Measurements from ENCODE around the gene PLPP3.

DNA sequence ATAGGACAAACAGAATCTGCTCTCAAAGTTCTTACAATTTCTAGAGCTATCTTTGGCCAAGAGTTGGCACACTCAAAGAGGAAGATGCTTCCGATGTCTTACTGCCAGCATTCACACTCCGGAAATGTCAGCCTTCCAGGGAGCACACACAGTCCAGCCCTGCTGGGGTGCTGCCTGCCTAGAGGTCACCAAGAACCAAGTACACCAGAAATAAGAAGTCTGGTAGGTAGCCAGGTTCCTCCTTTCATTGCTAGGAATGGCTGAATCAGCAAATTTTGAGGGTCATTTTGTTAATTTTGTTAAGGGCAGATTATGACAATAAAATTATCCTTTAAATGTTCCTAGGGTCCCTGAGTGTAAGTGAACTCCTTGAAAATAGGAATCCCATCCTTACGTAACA, 77.5 kb downstream of the PLPP3 start:
- TF ChIP-seq, protein P1, sequence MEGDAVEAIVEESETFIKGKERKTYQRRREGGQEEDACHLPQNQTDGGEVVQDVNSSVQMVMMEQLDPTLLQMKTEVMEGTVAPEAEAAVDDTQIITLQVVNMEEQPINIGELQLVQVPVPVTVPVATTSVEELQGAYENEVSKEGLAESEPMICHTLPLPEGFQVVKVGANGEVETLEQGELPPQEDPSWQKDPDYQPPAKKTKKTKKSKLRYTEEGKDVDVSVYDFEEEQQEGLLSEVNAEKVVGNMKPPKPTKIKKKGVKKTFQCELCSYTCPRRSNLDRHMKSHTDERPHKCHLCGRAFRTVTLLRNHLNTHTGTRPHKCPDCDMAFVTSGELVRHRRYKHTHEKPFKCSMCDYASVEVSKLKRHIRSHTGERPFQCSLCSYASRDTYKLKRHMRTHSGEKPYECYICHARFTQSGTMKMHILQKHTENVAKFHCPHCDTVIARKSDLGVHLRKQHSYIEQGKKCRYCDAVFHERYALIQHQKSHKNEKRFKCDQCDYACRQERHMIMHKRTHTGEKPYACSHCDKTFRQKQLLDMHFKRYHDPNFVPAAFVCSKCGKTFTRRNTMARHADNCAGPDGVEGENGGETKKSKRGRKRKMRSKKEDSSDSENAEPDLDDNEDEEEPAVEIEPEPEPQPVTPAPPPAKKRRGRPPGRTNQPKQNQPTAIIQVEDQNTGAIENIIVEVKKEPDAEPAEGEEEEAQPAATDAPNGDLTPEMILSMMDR (IDR thresholded peaks at IDR 0.05), result no peak
- TF ChIP-seq POLR2A (IDR thresholded peaks at IDR 0.05), result no peak
- no peak for TF ChIP-seq POLR2AphosphoS5 (IDR thresholded peaks at IDR 0.05)

Data from prostate gland (tissue), 2 donors.